Retina (tissue), 1 donor: Measurements from ENCODE around the gene MFRP.

Experiments used
- DNase-seq: peaks from one replicate; pipeline ENCODE4 v3.0.0-alpha.2; 2016

Gene MFRP

GRCh38 chr11:119356349-119357031 is 10.0 kb upstream of the MFRP start:
- DNase-seq: peak; percentile 93

GRCh38 chr11:119355091-119355843 is 8.8 kb upstream of the MFRP start:
- DNase-seq: no peak

- peak; percentile 66 for DNase-seq
Observed at GRCh38 chr11:119352857-119353260, 6.4 kb upstream of the MFRP start.

DNA sequence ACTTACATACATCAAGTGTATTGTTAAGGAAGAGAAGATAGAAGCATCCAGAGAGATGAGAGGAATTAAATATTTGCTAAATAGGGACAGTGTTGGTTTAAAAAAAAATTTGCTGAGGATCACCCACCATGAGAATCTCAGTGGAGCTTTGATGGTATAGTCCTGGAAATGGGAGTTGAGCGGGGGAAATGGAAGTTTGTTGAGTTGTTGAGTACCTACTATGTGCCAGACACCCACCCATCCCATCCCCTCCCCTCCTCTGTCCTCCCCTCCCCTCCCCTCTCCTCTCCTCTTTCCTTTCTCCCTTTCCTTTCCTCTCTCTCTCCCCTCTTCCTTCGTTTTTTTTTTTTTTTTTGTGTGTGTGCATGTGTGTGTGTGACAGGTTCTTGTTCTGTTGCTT is 4.7 kb upstream of the MFRP start:
- no peak for DNase-seq

GRCh38 chr11:119350302-119350701 is 3.8 kb upstream of the MFRP start:
- no peak for DNase-seq

GRCh38 chr11:119347940-119348605 is 1.6 kb upstream of the MFRP start:
- DNase-seq: no peak

GRCh38 chr11:119347242-119347641 is 737 bp upstream of the MFRP start:
- DNase-seq: no peak

- DNase-seq: no peak
Observed at GRCh38 chr11:119345685-119346084, 820 bp downstream of the MFRP start.

DNA sequence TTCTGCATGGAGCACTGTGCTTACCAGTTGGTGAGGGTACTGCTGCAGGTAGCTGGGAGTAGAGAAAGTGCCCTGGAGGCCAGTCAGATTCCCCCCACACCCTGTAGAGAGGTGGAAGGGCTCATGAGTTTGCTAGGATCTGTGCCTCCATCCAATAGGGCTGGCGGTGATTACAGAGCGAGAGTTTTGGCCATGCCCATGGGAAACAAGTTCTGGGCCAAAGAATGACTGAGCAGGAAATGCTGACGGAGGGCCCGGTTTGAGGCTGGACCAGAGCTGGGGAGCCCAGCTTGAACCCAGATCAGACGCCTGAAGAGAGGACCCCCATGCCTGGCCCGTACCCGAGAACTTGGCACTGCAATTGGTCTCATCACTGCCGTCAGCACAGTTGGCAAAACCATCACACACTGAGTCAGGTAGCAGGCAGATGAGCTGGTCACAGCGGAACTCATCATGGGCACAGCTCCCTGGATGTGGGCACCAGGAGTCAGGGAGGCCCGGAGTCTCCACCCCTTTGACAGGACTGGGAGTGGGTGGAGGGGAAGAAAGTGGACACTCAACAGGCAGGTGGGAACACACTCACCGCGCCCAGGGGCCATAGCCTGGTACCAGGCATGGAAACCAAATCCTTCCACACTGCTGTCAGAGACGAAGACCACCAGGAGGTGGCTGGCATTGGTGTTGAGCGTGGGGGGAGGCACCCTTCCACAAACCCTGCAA is 2.1 kb downstream of the MFRP start:
- no peak for DNase-seq

GRCh38 chr11:119343726-119344125 is 2.8 kb downstream of the MFRP start:
- no peak for DNase-seq

DNA sequence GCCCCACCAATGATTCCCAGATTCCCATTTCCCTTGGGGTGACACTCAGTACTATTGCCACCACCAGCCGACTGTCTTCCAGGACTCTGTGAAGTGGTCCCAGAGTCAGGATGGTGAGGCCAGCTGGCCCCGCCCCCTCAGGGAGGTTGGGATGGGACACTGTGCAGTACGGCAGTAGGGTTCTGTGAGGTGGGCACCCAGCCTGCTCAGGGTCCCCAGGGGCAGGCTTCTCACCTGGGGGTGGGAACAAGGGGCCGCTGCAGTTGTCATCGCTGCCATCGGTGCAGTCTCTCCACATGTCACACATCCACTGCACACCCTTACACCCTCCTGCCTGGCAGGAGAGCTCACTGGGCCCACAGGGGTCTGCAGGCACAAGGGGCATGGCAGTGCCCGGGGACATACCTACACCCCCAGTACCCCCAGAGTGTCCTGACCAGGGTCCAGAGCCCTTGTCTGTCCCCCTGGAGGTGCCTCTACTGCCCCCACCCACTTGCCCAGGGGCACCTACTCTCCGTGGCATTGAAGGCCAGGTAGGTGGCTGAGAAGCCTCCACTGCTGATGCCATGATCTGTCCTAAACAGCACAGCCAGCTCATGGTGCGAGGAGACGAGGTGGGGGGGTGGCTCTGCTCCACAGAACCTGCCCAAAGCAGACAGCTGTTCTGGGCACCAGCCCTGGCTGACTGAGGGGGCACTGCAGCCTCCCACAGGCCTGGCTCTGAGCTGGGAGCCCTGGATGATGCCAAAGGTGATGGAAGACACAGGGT is 4.0 kb downstream of the MFRP start:
- DNase-seq: no peak

- no peak for DNase-seq
Observed at GRCh38 chr11:119342023-119342300, 4.5 kb downstream of the MFRP start.

DNA sequence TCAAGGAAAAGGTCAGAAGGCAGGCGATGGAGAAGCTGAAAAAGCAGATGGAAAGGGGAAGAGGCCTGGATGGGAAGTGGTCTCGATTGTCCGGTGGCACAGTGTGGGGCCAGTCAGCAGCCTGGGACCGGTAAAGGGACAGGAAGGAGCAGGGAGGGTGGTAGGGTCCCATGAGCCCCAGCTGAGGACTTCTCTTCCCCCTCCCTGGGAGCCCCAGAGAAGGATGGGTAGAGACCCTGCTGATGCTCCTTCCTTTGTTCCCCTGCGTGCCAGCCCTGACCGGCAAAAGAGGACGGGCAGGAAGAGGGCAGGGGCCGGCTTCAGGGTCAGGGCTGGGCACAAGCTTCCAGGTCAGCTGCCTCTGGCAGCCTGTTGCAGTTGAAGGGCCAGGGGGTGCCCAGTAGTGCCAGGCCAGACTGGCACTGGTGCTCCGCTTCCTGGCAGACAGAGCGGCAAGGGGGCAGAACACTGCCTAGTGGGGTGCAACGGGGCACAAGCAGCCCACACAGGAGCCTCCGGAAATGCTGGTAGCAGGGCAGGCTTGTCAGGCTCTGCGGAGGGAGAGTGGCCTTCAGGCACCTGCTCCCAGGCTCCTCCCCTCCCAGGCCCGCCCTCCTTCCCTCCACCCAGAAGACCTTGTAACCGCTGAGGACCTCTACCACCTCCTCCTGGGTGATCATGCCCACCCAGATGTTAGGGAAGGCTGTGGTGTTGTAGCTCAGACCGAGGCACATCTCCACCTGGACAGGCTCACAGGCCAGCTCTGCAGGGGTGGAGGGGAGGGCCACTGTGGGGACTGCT is 5.1 kb downstream of the MFRP start:
- DNase-seq: no peak

DNA sequence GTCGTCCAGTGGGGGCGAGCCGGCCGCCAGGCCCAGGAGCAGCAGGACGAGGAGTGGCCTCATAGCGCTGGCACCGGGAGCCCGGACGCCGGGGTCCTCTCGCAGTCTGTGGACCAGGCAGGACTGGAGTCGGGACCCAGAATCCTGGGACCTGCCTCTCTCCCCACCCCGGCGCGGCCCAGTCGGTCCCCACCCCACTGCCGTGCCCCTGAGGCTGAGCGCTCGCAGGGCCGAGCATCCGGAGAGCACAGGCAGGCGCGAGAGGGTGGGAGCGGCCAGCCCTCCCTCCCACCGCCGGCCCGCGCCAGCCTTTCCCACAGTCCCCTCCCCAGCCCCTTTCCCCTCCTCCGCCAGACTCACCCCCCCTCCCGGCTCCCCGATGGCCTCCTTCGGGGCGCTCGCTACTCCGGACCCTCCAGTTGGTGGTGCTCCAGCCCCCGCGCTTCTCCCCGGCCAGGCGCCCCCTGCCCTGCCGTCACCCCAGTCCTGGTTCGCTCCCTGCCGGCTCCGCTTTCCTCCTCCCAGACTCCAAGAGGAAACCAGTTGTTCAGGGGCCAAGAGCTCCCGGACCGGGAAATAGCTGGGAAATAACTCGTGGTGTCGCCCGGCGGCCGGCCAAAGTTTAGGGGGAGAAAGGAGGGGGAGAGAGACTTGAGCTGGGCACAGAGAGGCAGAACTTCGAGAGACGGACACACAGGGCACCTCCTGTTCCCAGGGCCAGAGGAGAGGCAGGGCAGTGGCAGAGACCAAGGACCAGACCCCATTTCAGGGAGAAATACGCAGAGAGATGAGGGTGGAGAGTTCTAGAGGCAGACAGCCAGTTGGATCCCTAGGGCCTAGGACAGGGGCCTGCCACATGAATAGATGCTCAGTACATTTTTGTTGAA is 5.9 kb downstream of the MFRP start, which contains the start of gene C1QTNF5:
TSS of gene C1QTNF5 (minus strand) at position 549 of the 887 bp plus-strand sequence. CDS start at position 63, 486 bp downstream.
- no peak for DNase-seq

DNA sequence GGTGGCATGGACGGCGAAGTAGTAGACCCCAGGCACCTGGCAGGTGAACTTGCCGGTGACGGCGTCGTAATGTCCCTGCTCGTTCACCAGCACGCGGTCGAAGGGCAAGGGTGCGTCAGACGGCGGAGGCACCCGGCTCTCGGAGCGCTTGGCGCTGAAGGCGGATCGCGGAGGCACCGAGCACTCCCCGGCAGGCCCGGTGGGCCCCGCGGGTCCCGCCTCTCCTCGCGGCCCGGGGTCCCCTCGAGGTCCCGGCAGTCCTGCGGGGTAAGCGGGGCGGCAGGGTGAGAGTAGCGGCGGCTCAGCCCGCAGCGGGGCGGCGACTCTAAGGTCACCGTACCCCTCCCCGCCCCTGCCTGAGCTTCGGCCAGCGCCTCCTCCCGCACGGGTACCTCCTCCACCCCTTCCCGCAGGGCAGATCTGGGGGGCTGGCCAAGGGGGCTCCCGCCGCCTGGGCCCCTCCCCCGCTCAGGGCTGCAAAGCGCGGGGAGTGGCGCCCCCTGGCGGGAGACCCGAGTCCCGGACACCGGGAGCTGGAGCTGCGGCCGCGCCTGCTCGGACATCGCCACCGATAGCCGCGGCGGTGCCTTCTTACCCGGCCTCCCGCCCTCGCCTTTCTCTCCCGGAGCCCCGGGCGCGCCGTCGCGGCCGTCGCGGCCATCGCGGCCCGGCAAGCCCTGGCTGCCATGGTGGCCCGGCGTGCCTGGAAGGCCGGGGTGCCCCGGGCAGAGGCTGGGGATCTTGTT is 6.7 kb downstream of the MFRP start:
- peak; percentile 79 for DNase-seq

DNA sequence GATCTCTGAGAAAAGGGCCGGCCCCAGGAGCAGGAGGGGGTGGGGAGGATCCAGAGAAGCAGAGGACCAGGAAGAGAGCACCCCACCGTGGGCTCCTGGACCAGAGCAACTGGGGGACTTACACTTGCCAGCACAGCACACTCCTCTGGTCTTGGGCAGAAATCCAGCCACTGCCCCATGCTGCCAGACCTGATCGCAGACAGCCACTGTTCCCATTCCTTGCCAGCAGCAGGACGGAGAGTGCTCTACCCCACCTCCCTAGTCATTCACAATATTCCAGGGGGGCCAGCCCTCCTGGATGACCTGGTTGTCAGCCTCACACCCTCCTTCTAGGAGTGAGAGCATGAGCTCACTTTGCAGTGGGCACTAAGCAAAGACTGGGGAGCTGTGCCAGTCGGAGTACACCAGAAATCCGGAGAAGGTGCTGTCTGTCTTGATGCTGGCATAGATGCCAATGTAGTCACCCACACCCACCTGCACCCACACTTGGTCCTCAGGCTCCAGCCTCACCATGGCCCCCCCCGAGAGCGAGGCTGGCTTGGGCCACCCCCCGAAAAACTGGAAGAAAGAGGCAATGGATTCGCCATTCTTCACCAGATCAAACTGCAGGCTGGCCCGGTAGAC is 7.4 kb downstream of the MFRP start:
- DNase-seq: no peak

GRCh38 chr11:119338318-119338890 is 8.1 kb downstream of the MFRP start:
- peak; percentile 87 for DNase-seq

- no peak for DNase-seq
Observed at GRCh38 chr11:119337581-119338317, 8.8 kb downstream of the MFRP start.
